ENCODE data around the gene WSCD2. TPM values are rescaled to one million over a fixed set of nuclear protein-coding genes. Genes with fewer than 3 reads are reported as not detected.

The WSCD2 gene
- polyA plus RNA-seq, 1 of the 3 experiments (the other 2 are of a cell fraction), result 0.03 TPM

DNA sequence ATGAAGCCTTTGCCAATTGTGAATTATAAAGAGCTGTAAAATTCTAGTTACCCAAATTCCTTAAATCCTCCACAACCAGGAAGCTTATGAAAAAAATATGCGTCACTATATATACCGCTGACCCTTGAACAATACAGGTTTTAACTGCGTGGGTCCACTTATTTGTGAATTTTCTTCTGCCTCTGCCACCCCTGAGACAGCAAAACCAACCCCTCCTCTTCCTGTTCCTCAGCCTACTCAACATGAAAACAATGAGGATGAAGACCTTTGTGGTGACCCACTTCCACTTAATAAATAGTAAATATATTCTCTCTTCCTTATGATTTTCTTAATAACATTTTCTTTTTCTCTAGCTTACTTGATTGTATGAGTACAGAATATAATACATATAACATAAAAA, 167.9 kb downstream of the WSCD2 start (continued):
- TF ChIP-seq, protein P1, sequence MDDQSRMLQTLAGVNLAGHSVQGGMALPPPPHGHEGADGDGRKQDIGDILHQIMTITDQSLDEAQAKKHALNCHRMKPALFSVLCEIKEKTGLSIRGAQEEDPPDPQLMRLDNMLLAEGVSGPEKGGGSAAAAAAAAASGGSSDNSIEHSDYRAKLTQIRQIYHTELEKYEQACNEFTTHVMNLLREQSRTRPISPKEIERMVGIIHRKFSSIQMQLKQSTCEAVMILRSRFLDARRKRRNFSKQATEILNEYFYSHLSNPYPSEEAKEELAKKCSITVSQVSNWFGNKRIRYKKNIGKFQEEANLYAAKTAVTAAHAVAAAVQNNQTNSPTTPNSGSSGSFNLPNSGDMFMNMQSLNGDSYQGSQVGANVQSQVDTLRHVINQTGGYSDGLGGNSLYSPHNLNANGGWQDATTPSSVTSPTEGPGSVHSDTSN (IDR thresholded peaks at IDR 0.05), result no peak
- no peak for TF ChIP-seq USF1 (IDR thresholded peaks at IDR 0.05; ENCODE audit: borderline replicate concordance, low read depth)
- no peak for TF ChIP-seq MXI1 (IDR thresholded peaks at IDR 0.05; ENCODE audit: low read depth, low read length)
- TF ChIP-seq GABPA (IDR thresholded peaks at IDR 0.05; ENCODE audit: low read depth), result no peak
- no peak for TF ChIP-seq FOXJ3 (CRISPR knock-in tag; IDR thresholded peaks at IDR 0.05)
- TF ChIP-seq MEF2A (IDR thresholded peaks at IDR 0.05; ENCODE audit: borderline replicate concordance, low read depth), result no peak
- TF ChIP-seq, protein P2, sequence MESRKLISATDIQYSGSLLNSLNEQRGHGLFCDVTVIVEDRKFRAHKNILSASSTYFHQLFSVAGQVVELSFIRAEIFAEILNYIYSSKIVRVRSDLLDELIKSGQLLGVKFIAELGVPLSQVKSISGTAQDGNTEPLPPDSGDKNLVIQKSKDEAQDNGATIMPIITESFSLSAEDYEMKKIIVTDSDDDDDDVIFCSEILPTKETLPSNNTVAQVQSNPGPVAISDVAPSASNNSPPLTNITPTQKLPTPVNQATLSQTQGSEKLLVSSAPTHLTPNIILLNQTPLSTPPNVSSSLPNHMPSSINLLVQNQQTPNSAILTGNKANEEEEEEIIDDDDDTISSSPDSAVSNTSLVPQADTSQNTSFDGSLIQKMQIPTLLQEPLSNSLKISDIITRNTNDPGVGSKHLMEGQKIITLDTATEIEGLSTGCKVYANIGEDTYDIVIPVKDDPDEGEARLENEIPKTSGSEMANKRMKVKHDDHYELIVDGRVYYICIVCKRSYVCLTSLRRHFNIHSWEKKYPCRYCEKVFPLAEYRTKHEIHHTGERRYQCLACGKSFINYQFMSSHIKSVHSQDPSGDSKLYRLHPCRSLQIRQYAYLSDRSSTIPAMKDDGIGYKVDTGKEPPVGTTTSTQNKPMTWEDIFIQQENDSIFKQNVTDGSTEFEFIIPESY (IDR thresholded peaks at IDR 0.05; ENCODE audit: borderline replicate concordance, low read depth), result no peak
- TF ChIP-seq POLR2AphosphoS5 (IDR thresholded peaks at IDR 0.05; ENCODE audit: low read depth, low read length), result no peak
- TF ChIP-seq FOSL2 (IDR thresholded peaks at IDR 0.05; ENCODE audit: borderline replicate concordance, low read depth), result no peak

DNA sequence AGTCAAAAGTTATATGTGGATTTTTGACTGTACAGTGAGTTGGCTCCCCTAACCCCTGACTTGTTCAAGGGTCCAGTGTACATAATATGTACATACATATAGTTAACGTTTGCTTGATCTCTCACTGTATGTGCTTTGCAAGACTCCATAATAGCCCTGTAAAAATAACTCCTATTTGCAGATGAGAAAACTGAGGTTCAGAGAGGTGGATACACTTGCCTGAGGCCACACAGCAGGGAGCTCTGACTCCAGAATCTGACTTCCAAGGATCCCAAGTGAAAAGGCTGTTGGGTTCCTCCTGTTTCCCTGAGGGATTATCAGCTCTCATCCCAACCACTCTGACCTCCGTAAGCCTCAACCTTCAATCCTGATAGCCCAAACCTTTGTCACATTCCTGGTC, 168.3 kb downstream of the WSCD2 start:
- ChIA-PET CTCF (interaction anchor here (0.8 to 4.4 kb wide), 5 partner anchors 8 to 215 kb away, joined by 3 to 20 read pairs (median 3); no protein-coding TSS in a partner anchor), POLR2A (no interaction called here)
- no peak overlapping the region for H3K4me3 ChIP-seq (ENCODE audit: low read depth in 2 of 2, low read length in 1 of 2)
- no peak overlapping the region; a peak in 1 of 4 replicates for H3K27ac ChIP-seq (ENCODE audit: low read depth in 2 of 2, low read length in 1 of 2)
- H3K9me2 ChIP-seq, result no peaks in the 10 kb centered on the region
- no peaks in the 10 kb centered on the region for H3K9me3 ChIP-seq
- no peak overlapping the region for H3K9ac ChIP-seq
- H3K79me2 ChIP-seq (ENCODE audit: insufficient read depth), result no peaks in the 10 kb centered on the region
- no peaks in the 10 kb centered on the region for H3F3A ChIP-seq (replicated peaks; ENCODE audit: insufficient read depth)
- no peak overlapping the region for H2AFZ ChIP-seq (ENCODE audit: low read depth)
- H3K4me2 ChIP-seq, result no peak overlapping the region
- no peak for TF ChIP-seq RFX5 (IDR thresholded peaks at IDR 0.05; ENCODE audit: low read length)
- TF ChIP-seq TEAD4 (IDR thresholded peaks at IDR 0.05; ENCODE audit: borderline replicate concordance, insufficient read depth), result no peak
- no peak for TF ChIP-seq POLR2AphosphoS5 (IDR thresholded peaks at IDR 0.05; ENCODE audit: low read depth, low read length)
- TF ChIP-seq, protein P3, sequence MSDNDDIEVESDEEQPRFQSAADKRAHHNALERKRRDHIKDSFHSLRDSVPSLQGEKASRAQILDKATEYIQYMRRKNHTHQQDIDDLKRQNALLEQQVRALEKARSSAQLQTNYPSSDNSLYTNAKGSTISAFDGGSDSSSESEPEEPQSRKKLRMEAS (IDR thresholded peaks at IDR 0.05; ENCODE audit: low read depth), result no peak
- TF ChIP-seq MXI1 (IDR thresholded peaks at IDR 0.05; ENCODE audit: low read depth, low read length), result no peak
- TF ChIP-seq RXRA (IDR thresholded peaks at IDR 0.05; ENCODE audit: borderline replicate concordance, low read depth), result no peak
- TF ChIP-seq EZH2phosphoT487 (IDR thresholded peaks at IDR 0.05; ENCODE audit: borderline replicate concordance, low read depth), result no peak
- TF ChIP-seq NFIC (IDR thresholded peaks at IDR 0.05; ENCODE audit: borderline replicate concordance), result no peak
- TF ChIP-seq, protein P4, sequence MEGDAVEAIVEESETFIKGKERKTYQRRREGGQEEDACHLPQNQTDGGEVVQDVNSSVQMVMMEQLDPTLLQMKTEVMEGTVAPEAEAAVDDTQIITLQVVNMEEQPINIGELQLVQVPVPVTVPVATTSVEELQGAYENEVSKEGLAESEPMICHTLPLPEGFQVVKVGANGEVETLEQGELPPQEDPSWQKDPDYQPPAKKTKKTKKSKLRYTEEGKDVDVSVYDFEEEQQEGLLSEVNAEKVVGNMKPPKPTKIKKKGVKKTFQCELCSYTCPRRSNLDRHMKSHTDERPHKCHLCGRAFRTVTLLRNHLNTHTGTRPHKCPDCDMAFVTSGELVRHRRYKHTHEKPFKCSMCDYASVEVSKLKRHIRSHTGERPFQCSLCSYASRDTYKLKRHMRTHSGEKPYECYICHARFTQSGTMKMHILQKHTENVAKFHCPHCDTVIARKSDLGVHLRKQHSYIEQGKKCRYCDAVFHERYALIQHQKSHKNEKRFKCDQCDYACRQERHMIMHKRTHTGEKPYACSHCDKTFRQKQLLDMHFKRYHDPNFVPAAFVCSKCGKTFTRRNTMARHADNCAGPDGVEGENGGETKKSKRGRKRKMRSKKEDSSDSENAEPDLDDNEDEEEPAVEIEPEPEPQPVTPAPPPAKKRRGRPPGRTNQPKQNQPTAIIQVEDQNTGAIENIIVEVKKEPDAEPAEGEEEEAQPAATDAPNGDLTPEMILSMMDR (IDR thresholded peaks at IDR 0.05), result no peak
- TF ChIP-seq, protein P1 (IDR thresholded peaks at IDR 0.05), result no peak
- no peak for TF ChIP-seq GABPA (IDR thresholded peaks at IDR 0.05; ENCODE audit: low read depth)
- no peak for TF ChIP-seq USF1 (IDR thresholded peaks at IDR 0.05; ENCODE audit: borderline replicate concordance, low read depth)
- no peaks in the 10 kb centered on the region for H3K27me3 ChIP-seq (ENCODE audit: insufficient read depth)
- no peaks in the 10 kb centered on the region for H4K20me1 ChIP-seq (ENCODE audit: insufficient read depth)
- no peaks in the 10 kb centered on the region for H3K36me3 ChIP-seq (replicated peaks in 1 of 2; ENCODE audit: control insufficient read depth in 1 of 2, insufficient read depth in 2 of 2, low read length in 1 of 2)
- WGBS (ENCODE audit: low lambda C conversion rate), result 46% methylated on average over 2 of the region's 2 CpGs
- no peak for DNase-seq
- H3K4me1 ChIP-seq (ENCODE audit: control insufficient read depth in 1 of 2, insufficient read depth in 2 of 2, low read depth in 1 of 2, low read length in 1 of 2), result peaks cover 0 to 39% of the 10 kb centered on the region in 2 experiments; a peak in 2 of 4 replicates

All from SK-N-SH (cell line).